Endothelial cell of umbilical vein (primary cell): ENCODE measurements around the gene LCAT.

Source experiments
- CTCF ChIP-seq, 2 donors: IDR thresholded peaks; 1 replicate in 1 of 2; 2 replicates in 1 of 2; pipeline ENCODE4 v1.5.1; 2011; ENCODE audit warnings: low read length in 2 of 2, mild to moderate bottlenecking in 2 of 2, moderate library complexity in 2 of 2, control low read depth in 1 of 2, inconsistent platforms in 1 of 2, low read depth in 1 of 2; ENCODE audit not compliant: insufficient read depth in 1 of 2; ENCODE audit errors: extremely low read depth in 1 of 2
- EZH2 ChIP-seq: IDR thresholded peaks from 2 replicates; pipeline ENCODE4 v1.6.1; 2012; ENCODE audit warnings: borderline replicate concordance, low read depth, mild to moderate bottlenecking, moderate library complexity, low read length, inconsistent platforms; ENCODE audit not compliant: severe bottlenecking
- POLR2AphosphoS5 ChIP-seq: IDR thresholded peaks from 2 replicates; pipeline ENCODE4 v1.6.1; 2012; ENCODE audit warnings: low read depth, mild to moderate bottlenecking, control low read depth, low read length, moderate library complexity; ENCODE audit not compliant: insufficient read depth

GRCh38 chr16:67922740-67923139 is 21.2 kb downstream of the LCAT start:
- no peak for TF ChIP-seq CTCF (IDR thresholded peaks at IDR 0.05; ENCODE audit: extremely low read depth in 1 of 2, insufficient read depth in 1 of 2, low read depth in 1 of 2, low read length in 2 of 2)
- TF ChIP-seq POLR2AphosphoS5: no peak
- TF ChIP-seq EZH2: no peak
